Stimulated activated CD8-positive, alpha-beta memory T cell treated with anti-CD3 and anti-CD28 coated beads, Interleukin-12 subunit alpha, Interleukin-12 subunit beta, amount 100 ng/mL, for 1 hour (primary cell): Measurements from ENCODE around the gene OR56A5.
"Not testable (repeated sequence)": the region's sequence is repeated elsewhere in the genome, so short reads cannot be mapped to it uniquely, and the experiment has no call there.

Source experiments
- DNase-seq: peaks from one replicate; pipeline ENCODE4 v3.0.0-alpha.2; 2020; ENCODE audit warnings: low read depth

The OR56A5 gene, protein sequence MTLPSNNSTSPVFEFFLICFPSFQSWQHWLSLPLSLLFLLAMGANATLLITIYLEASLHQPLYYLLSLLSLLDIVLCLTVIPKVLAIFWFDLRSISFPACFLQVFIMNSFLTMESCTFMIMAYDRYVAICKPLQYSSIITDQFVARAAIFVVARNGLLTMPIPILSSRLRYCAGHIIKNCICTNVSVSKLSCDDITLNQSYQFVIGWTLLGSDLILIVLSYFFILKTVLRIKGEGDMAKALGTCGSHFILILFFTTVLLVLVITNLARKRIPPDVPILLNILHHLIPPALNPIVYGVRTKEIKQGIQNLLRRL

DNA sequence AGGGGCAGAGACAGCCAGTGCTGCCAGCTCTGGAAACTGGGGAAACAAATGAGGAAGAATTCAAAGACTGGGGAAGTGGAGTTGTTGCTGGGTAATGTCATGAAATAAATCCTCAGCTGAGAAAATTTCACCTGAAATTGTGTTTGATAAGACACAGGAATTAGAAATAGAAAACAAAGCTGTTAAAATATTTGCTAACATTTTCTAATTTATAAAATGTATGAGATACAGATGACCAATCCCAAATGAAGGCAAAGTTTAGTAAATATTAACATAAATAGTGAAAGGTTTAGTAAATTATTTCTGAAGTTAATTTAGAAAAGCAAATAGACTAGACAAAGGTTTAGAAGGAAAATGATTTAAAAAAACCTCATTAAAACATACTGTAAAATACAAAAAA, at the start of gene OR56A5:
Gene OR56A5, minus strand, starts transcription at position 101 of the 400 bp plus-strand sequence. Its CDS starts 0 bp downstream, at position 101.
- DNase-seq, result no peak

DNA sequence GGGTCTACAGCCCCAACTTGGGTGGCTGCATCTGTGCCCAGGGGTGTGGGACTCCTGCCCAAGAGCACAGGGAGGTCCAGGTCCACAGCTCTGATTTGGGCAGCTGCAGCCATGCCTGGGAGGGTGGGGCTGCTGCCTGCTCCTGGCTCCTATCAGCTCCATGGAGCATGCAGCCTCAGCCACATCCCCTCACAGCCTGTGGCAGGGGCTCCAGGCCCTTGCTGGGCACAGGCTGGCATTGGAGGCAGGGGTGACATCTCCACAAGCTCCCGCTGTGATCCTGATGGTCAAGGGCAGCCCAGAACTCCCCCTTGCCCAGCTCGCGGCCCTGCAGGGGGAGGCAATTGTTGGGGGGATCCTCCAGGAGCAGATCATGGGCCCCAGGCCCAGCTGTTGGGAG, 44.7 kb upstream of the OR56A5 start:
- DNase-seq, result no peak

DNA sequence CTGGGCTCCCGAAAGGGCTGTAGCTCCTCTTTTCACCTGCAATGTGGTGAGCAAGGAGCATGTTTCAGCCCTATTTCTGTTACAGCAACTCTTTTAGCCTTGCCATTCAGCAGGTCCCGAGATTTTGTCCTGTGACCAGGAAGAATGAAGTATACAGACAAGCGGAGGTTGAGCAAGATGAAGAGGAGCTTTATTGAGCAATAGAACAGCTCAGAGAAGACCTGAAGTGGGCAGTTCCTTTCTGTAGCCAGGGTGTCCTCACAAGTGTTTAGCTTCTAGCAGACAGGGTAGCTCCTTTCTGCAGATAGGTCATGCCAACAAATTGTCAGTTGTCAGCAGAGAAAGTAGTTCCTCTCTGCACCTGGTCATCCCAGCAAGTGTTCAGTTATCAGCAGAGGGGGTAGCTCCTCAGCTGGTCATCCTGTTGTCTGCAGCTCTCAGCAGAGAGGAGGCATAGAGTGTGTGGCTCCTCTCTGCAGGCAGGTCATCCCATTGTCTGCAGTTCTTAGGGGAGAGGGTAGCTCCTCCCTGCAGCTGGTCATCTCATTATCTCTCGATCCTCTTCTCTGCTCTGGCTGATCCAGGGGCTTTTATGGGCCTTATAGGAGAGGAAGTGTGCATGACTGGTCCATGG, 43.9 kb upstream of the OR56A5 start:
- DNase-seq, result no peak

DNA sequence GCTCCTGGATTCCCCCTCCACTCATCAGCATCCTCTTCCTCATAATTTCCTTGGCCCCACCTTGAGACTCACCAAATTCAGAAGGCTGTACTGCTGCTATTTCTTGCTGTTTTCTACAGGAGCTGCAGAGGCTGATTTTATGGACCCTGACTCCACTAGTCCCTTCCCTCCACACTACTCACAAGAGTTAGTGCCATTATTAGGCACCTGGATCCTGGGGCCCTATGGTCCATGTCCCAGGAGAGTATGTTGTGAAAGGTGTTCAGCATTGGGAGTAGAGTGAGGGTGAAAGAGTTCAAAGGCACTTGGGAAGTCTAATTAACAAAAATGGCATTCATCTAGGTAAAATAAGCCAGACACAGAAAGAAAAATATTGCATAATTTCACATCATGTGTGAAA, 38.6 kb upstream of the OR56A5 start, which contains the start of gene OR56A4:
Gene OR56A4, minus strand, starts transcription at position 101 of the 400 bp plus-strand sequence. CDS start 3,954 bp downstream, outside the sequence.
- DNase-seq, result no peak

DNA sequence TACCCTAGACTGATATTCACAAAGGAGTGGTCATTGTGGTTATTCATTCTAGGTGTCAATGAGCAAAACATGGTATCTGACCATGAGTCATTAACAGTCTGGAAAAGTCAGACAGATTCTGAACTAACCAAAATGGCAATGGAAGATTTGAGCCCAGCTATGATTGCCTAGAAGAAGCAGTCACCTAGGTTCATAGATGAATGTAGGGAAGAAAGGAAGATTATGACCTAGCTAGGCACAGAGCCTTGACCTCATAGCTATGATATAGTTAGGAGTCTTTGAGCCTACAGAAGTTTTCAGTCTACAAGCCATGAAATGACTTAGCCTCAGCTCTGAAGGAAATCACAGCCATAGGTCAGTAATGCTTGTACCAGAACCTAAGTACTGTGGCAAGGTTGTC, 38.1 kb upstream of the OR56A5 start:
- no peak for DNase-seq

DNA sequence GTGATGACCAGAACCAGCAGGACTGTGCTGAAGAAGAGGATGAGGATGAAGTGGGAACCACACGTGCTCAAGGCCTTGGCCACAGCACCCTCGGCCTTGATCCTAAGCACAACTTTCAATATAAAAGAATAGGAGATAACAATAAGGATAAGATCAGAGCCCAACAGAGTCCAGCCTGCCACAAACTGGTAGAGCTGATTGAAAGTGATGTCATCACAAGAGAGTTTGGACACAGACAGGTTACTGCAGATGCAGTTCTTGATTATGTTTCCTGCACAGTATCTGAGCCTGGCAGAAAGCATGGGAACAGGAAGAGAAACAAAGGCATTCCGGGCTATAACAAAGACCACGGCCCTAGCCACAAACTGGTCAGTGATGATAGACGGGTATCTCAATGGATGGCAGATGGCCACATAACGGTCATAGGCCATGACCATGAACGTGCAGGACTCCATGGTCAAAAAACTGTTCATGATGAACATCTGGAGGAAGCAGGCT, 34.0 kb upstream of the OR56A5 start:
- no peak for DNase-seq

DNA sequence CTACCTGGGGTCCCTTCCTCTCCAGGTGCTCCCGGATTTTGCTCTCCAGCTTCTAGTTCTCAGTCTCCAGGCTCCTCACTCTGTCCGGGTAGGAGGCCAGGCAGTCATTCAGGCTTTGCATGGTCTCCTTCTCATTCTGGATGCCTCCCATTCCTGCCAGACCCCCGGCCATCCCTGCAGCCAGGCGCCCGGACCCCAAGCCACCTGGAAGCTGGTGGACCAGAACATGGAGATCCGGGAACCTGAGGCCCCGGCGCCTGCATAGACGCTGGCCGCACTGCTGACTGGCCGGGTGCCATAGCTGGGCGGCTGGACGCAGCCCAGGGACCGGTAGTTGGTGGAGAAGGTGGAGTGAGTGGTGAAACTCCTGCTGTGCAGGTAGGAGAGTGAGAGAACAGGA, 26.5 kb upstream of the OR56A5 start:
- DNase-seq, result no peak

DNA sequence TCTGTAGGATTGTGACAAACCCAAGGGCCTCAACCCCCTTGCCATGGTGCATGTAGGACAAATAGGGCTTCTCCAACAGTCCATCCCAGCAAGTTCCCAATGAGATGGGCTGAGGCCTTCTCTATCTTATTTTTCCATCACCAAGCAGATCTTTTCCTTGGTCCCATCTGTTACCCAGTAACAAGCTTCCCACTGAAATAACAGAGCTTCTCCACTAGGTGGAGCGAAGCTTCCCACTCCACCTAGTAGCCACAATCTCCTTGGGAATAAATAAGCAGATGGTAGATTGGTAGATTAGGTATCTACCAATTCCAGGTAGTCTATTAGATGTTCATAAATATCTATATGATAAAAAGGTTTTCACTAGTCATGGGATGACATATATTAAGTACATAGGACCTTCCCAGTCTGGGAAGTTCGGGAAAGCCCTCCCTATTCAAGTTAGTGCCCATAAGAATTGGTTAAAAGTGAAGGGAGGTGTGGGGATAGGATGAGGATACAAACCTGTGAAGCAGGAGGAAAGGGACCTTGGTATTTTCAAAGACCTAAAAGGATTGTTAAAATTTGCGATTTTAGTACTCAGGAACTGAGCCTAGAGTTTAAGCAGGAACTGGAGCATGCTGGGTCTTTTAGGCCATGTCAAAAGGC, 24.4 kb upstream of the OR56A5 start:
- no peak for DNase-seq

DNA sequence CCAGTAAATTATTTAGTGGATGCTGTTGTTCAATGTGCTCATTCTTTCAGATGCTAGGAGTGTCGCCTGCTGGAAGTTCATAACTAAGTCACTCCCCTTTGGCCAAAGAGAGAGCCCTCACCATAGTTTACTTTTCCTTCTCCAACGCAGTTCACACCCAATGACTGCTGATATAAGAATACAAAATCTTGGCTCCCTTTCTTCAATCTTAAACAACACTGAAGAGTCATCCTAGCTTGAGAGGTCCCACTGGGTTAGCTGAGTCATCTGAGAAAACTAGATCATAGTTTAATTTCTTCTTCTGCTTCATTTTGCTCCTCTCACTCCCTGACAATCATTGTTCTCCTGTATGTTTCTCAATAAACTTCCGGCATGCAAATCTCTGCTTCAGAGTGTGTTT, 23.9 kb upstream of the OR56A5 start:
- DNase-seq, result no peak

DNA sequence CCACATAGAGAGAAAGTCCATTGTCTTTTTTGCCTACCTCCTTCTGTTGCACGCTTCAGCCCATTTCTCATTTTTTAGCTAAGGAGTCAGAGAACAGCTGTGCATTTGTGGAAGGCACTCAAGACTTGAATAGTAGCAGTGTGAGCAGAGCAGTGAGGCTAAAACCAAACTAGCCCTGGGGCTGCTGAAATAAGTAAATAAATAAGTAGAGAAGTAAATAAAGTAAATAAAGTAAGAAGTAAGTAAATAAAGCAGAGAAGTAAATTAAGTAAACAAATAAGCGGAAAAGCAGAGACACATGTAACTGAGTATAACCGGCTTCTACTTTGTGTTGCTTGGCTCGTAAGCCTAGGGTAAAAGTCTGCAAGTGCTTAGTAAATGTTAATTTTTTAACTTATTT, 20.9 kb upstream of the OR56A5 start:
- DNase-seq, result no peak

DNA sequence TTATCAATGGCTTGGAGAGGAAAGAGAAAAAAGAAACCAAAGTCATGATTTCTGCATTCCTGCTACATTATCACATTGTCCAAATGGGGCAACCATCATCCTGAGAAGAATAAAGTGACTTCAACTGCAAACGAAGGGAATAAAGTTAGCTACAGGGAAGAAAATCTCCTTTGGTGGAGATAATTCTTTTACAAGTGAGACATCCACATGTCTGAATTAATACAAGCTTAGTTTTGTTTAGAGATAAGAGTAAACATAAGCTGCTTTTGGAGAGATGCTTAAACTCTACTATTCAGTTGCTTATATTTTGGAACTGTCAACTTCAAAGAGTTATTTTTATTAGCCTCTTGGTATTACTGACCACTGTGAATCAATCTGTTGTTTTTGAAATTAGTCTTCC, 18.6 kb upstream of the OR56A5 start, which contains the start of gene OR52L1:
Gene OR52L1, minus strand, starts transcription at position 101 of the 400 bp plus-strand sequence. Its CDS starts 55 bp downstream, at position 46.
- no peak for DNase-seq

DNA sequence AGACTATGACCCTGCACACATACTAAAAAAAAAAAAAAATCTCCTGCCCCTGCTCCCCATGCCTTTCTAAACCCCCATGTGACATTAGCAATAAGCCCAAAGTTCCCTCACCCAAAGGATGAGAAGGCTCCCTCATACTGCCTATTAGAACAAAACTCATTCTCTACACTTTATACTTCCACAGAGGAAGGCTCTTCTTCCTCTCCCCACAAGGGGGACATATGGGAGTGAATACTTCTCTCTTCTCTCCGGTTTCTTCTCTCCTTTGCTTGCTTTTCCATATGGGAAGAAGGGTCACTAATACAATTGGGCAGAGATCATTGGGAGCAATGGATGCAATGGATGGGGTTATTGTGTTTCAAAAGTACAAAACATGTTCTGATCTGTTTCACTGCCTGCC, 15.1 kb upstream of the OR56A5 start:
- DNase-seq, result no peak

DNA sequence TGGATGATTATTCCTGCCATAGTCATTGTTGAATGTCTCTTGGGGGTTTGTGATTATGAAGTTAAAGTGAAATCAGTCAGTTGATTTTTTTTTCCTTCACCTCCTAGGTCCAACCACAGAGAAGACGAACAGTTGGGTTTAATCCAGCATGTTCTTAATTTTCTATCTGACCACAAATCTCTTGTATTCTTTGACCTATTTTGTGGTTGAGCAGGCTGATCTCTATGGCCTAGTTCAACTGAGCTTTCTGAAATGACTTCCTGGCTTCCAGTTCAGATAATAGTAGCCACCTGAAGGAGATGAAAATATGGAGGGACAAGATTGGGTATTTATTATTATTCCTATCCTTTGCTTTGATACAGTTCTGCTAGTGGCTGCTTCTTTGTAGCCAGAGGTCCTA, 5.2 kb upstream of the OR56A5 start:
- DNase-seq, result no peak

DNA sequence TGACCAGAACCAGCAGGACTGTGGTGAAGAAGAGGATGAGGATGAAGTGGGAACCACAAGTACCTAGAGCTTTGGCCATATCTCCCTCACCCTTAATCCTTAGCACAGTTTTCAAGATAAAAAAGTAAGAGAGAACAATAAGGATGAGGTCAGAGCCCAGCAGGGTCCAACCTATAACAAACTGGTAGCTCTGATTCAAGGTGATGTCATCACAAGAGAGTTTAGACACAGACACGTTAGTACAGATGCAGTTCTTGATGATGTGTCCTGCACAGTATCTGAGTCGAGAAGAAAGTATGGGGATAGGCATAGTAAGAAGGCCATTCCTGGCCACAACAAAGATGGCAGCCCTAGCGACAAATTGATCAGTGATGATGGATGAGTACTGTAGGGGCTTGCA, 586 bp downstream of the OR56A5 start:
- no peak for DNase-seq

DNA sequence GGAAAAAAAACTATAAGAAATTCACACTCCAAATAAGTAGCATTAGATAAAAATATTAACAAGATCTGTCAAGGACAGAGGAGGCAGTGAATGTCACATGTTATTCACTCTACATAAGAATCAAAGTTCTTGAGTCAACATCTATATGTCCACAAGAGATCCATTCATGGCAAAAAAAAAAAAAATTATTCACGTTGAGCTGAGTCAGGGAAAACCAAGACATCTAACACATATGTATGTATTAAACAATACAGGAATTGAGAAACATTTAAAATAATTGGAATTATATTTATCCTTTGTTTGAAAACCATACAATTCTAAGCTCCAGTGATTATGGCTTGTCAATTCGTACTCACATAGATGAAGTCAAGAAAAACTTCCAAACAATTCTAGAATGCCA, 1.3 kb downstream of the OR56A5 start:
- no peak for DNase-seq

DNA sequence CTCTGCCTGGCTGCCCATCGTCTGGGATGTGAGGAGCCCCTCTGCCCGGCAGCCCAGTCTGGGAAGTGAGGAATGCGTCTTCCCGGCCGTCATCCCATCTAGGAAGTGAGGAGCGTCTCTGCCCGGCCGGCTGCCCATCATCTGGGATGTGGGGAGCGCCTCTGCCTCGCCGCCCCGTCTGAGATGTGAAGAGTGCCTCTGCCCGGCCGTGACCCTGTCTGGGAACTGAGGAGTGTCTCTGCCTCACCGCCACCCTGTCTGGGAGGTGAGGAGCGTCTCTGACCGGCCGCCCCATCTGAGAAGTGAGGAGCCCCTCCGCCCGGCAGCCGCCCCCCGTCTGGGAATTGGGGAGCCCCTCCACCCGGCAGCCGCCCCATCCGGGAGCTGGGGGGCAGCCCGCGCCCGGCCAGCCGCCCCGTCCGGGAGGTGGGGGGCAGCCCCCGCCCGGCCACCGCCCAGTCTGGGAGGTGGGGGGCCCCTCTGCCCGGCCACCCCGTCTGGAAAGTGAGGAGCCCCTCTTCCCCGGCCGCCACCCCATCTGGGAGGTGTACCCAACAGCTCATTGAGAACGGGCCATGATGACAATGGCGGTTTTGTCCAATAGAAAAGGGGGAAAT, 7.5 kb downstream of the OR56A5 start:
- not testable (repeated sequence) for DNase-seq

DNA sequence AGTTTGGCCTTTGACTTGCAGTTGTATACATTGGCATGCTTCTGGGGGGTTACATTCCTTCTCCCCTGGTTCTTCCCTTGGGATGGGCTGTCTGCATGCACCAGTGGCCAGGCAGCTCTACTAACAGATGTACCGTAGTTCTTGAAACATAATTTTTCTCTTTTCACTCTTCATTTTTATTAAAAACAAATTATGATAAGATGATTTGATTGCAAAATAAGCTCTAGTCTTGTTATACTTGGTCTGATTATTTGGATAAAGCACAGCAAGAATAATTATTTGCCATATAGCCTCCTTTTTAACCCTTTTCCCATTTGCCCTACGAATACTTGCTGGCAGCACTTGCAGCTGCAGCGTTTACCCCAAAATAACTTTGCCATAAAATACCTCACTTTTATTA, 12.7 kb downstream of the OR56A5 start:
- DNase-seq, result no peak

DNA sequence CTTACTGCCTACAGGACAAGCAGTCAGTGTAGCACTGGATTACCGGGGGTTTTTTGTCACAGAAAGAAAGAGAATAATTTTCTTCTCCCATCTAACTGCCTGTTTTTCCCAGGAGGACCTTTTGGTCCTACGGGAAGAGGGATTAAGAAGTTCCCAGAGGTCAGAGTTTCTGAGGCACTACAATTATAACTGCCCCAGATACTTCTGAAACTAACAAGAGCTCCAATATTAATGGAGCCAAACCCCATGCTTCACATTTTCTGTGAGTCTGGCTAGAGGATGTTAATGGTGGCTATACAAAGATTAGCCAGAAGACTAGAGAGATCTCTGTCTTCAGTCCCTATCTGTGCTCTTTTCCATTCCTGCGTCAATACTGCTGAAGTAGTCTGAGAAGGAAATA, 26.3 kb downstream of the OR56A5 start, which contains the start of gene OR56A3:
Gene OR56A3, plus strand, starts transcription at position 301 of the 400 bp plus-strand sequence. CDS start 5,096 bp downstream, outside the sequence.
- no peak for DNase-seq

DNA sequence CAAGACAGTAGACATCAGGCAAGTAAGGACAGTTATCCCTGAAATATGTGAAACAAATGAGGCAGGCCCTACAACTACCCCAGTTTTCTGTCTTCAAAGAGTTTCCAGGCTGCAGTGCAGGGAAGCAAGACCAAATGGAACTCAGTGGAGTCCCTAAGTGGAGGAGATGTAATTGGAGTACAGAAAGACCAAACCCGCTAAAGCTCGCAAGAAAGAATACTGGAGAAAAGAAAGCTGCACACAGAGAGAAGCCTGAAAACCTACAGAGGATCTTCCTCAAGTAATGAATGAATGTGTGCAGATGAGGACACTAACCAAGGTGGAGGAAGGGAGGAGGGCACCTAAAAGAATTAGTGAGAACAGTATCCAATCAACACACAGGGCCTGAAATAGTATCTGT, 27.5 kb downstream of the OR56A5 start:
- DNase-seq, result no peak

DNA sequence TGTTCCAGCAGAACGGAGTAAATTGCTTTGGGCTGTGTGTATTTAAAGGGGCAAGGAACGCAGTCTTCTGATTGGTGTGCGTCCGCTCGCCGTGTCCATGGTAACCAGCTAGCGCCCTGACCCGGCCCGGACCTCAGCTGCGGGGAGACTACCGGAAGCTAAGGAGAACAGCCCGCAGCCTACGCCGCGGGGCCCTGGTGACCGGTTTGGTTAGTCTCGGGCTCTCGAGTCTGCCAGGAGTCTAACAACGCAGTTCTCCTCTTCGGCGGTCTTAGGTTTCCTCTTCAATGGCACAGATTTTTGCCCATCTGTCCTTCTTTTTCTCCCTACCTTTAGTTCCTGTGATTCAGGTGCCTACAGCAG, 29.7 kb downstream of the OR56A5 start:
- DNase-seq, result no peak

DNA sequence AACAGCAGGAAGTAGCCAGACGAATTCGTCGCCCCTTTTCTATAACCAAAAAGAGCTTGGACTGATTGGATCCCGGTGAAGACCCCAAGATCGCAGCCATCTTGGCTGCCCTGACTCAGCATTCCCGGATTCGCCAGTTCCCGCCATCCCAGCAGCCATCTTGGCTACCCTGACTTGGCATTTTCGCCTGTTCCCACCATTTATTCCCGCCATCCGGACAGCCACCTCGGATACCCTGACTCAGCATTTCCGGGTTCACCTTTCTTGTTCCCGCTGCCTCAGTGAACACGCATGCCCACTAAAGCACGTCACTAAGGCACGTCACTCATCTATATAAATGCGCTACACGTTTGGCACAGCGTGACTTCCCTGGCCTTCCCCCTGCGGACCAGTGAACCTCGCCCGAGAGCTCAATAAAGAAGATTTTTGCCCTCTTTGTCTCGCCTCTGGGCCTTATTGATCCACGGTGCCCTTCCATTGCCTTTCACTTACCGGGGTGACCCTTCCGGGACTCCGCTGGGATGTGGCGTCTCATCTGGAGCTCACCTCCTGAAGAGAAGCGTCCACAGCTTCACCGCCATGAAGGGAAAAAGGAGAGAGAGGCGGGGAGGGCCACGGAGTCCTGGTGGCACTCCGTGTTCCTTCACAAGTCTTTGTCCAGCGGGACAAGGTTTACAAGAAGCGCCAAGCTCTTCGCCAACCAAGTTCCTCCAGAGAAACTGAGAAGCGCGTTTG, 30.3 kb downstream of the OR56A5 start:
- DNase-seq, result no peak

DNA sequence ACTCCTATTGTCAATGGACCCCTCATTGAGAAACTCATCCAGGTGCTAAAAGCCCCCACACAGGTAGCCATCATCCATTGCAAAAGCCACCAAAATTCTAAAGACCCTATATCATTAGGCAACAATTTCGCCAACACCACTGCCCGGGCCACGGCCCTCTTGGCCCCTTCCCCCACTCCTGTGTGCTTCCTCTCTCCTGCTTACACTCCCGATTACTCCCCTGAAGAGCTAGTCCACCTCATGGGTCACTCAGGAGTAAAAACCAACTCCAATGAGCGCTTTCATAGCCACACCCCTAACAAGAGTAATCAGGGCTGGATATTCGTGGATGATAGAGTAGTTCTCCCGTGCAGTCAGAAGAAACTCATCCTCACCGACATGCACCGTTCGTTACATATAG, 35.2 kb downstream of the OR56A5 start:
- DNase-seq, result no peak
